Measurements from ENCODE around the gene ZC3H4.
"Not testable (repeated sequence)": the region's sequence is repeated elsewhere in the genome, so short reads cannot be mapped to it uniquely, and the experiment has no call there.

Gene ZC3H4

GRCh38 chr19:47065242-47065641, 48.3 kb downstream of the ZC3H4 start:
- DNase-seq (ENCODE audit: insufficient read length, low spot score) (no peak), FAIRE-seq (no peak)
- no peak for TF ChIP-seq CTCF (IDR thresholded peaks at IDR 0.05; ENCODE audit: insufficient read depth, missing control alignments)

GRCh38 chr19:47063874-47064273, 49.7 kb downstream of the ZC3H4 start:
- no peak for DNase-seq (ENCODE audit: insufficient read length, low spot score)
- no peak for FAIRE-seq
- no peak for TF ChIP-seq CTCF (IDR thresholded peaks at IDR 0.05; ENCODE audit: insufficient read depth, missing control alignments)

- FAIRE-seq, result no peak
- no peak for TF ChIP-seq CTCF (IDR thresholded peaks at IDR 0.05; ENCODE audit: insufficient read depth, missing control alignments)
- no peak for DNase-seq (ENCODE audit: insufficient read length, low spot score)
Observed at GRCh38 chr19:47058621-47059022, 55.0 kb downstream of the ZC3H4 start.

DNA sequence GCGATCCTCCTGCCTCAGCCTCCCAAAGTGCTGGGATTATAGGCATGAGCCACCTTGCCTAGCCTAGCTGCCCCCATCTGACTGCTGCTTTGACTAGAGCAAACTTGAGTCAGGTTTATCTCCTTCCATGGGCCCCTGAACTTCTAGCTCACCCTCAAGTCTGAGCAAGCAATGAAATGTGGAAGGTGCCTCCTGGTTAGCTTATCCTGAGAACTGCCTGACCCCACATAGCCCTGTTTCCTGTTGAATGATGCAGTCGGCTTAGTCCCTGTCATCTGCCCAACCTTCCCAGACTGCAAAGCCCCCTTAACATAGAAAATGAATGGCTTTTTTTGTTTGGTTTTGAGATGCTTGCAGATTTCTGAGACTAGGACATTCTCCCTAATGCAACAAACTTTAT, 56.2 kb downstream of the ZC3H4 start:
- FAIRE-seq (no peak), DNase-seq (ENCODE audit: insufficient read length, low spot score) (no peak)
- no peak for TF ChIP-seq CTCF (IDR thresholded peaks at IDR 0.05; ENCODE audit: insufficient read depth, missing control alignments)

GRCh38 chr19:47056411-47056810, 57.2 kb downstream of the ZC3H4 start:
- no peak for TF ChIP-seq CTCF (IDR thresholded peaks at IDR 0.05; ENCODE audit: insufficient read depth, missing control alignments)
- FAIRE-seq (no peak), DNase-seq (ENCODE audit: insufficient read length, low spot score) (no peak)

- DNase-seq (ENCODE audit: insufficient read length, low spot score); FAIRE-seq: not testable (repeated sequence)
Observed at GRCh38 chr19:47050562-47050961, 63.0 kb downstream of the ZC3H4 start.

GRCh38 chr19:47049307-47049700, 64.3 kb downstream of the ZC3H4 start:
- FAIRE-seq (no peak), DNase-seq (ENCODE audit: insufficient read length, low spot score) (no peak)
- TF ChIP-seq CTCF (IDR thresholded peaks at IDR 0.05; ENCODE audit: insufficient read depth, missing control alignments), result no peak

DNA sequence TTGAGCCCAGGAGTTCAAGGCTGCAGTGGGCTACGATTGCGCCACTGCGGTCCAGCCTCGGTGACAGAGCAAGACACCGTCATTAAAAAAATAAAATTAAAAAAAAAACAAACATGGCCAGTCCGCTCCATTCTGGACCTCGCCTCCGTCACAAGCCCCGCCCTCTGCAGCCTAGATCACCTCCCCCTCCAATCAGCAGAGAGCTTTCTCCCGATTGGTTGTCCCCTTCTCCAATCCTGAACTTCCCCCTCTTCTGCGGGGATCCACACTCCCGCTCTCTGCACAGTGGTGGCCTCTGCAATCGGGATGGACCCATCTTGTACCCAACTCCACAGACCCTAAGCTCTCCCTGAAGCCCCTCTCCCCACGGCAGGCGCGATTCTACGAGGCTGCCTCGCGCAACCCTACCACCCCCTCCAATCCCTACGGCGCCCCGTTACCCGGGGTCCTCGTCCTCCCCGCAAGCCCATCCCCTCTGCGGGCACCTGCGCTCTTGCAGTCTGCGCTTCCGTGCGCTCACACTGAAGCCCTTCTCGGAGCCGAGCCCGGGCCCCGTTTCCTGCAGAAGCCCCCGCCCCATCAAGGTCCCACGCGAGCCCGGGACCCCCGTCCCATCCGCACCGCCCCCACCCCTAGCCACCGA, 65.7 kb downstream of the ZC3H4 start:
- DNase-seq (ENCODE audit: insufficient read length, low spot score), result peak; percentile 91
- FAIRE-seq, result no peak
- no peak for TF ChIP-seq CTCF (IDR thresholded peaks at IDR 0.05; ENCODE audit: insufficient read depth, missing control alignments)
